Tibial nerve (tissue), 4 donors: Measurements from ENCODE around the gene KRT32.

Experiments used
- EP300 ChIP-seq, 2 donors: sonication (generic); formaldehyde crosslinking; IDR thresholded peaks; one replicate each; pipeline ENCODE4 v1.6.1; 2017; ENCODE audit warnings: antibody characterized with exemption in 2 of 2, mild to moderate bottlenecking in 1 of 2
- POLR2A ChIP-seq, 2 donors: fragments of 450-650 bp; IDR thresholded peaks; one replicate each; pipeline ENCODE4 v1.6.1; 2017; ENCODE audit warnings: antibody characterized with exemption in 2 of 2, mild to moderate bottlenecking in 2 of 2, moderate library complexity in 2 of 2
- TF ChIP-seq, protein P1 (sequence below), 5 experiments: fragments of 200-600 bp in 3 of 5; fragments of 450-650 bp in 2 of 5; sonication (generic) in 3 of 5; IDR thresholded peaks; one replicate each; pipeline ENCODE4 v1.5.1; 2016 to 2019; ENCODE audit warnings: antibody characterized with exemption in 5 of 5, mild to moderate bottlenecking in 3 of 5, moderate library complexity in 2 of 5

DNA sequence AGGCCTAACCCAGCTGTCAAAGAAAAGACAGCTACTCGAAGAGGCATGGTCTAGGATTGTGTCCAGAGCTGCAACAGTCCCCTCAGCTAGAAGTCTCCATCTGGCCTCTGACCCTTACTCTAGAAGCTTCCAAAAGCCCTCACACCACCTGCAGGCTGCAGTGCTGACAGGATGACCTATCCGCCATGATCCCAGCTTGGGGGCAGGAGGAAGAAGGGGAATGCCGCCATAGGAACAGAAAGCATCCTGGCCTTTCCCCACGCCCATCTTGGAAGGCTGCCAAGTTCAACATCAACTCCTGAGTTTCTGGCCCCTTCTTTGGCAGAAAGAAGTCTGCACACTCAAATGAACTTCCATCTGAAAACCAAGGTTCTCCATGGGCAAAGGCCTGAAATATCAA is 25.6 kb upstream of the KRT32 start:
- no peak for TF ChIP-seq POLR2A (IDR thresholded peaks at IDR 0.05)
- TF ChIP-seq, protein P1, sequence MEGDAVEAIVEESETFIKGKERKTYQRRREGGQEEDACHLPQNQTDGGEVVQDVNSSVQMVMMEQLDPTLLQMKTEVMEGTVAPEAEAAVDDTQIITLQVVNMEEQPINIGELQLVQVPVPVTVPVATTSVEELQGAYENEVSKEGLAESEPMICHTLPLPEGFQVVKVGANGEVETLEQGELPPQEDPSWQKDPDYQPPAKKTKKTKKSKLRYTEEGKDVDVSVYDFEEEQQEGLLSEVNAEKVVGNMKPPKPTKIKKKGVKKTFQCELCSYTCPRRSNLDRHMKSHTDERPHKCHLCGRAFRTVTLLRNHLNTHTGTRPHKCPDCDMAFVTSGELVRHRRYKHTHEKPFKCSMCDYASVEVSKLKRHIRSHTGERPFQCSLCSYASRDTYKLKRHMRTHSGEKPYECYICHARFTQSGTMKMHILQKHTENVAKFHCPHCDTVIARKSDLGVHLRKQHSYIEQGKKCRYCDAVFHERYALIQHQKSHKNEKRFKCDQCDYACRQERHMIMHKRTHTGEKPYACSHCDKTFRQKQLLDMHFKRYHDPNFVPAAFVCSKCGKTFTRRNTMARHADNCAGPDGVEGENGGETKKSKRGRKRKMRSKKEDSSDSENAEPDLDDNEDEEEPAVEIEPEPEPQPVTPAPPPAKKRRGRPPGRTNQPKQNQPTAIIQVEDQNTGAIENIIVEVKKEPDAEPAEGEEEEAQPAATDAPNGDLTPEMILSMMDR (IDR thresholded peaks at IDR 0.05) = no peak
- no peak for TF ChIP-seq EP300 (IDR thresholded peaks at IDR 0.05)
